ENCODE data around the gene GADD45GIP1. TPM values are rescaled to one million over a fixed set of nuclear protein-coding genes. Genes with fewer than 3 reads are reported as not detected.

GADD45GIP1 gene
- total RNA-seq, 1 experiment from 2014 or later, result 35.9 TPM

DNA sequence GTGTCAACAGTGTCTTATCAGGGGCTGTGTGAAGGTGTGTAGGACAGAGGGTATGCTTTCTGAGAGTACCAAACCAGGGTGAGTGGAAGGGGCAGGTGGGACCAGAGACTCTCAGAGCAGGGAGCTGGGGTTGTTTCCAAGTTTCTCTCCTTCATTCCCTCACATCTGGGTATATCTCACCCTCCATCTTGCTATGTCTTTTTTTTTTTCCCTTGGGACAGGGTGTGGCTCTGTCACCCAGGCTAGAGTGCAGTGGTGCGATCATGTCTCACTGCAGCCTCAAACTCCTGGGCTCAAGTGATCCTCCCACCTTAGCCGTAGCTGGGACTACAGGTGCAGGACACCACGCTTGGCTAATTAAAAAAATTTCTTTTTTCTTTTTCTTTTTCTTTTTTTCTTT lies 23.0 kb upstream of the GADD45GIP1 start:
- Histone ChIP-seq H3K4me2 (ENCODE audit: low read length) (no peak overlapping the region), H3K4me1 (ENCODE audit: control insufficient read depth in 1 of 2, insufficient read depth in 2 of 2, low read length in 2 of 2) (peaks cover 14 to 24% of the 10 kb centered on the region in 2 experiments; a peak in 3 of 4 replicates), H3K4me3 (replicated peaks in 1 of 2; ENCODE audit: low read depth in 1 of 2, low read length in 2 of 2) (no peak overlapping the region), H3K27ac (ENCODE audit: low read depth, low read length) (no peak overlapping the region), H3K9ac (ENCODE audit: low read length) (no peak overlapping the region), H2AFZ (ENCODE audit: low read depth, low read length, poor library complexity, severe bottlenecking) (no peak overlapping the region), H3K9me2 (ENCODE audit: insufficient read depth) (no peaks in the 10 kb centered on the region), H4K20me1 (ENCODE audit: insufficient read depth) (no peaks in the 10 kb centered on the region), H3K9me3 (ENCODE audit: control insufficient read depth in 1 of 2, insufficient read depth in 1 of 2, low read depth in 1 of 2, low read length in 2 of 2) (no peaks in the 10 kb centered on the region), H3K79me2 (ENCODE audit: insufficient read depth, low read length) (no peaks in the 10 kb centered on the region), H3K36me3 (ENCODE audit: control insufficient read depth in 1 of 2, insufficient read depth in 2 of 2, low read length in 2 of 2) (no peaks in the 10 kb centered on the region), H3K27me3 (ENCODE audit: insufficient read depth, low read length) (no peaks in the 10 kb centered on the region)
- TF ChIP-seq YY1 (IDR thresholded peaks at IDR 0.05; ENCODE audit: extremely low read depth, insufficient replicate concordance, low read depth, low read length) (no peak), ELF1 (IDR thresholded peaks at IDR 0.05; ENCODE audit: borderline replicate concordance, low read depth) (no peak), EGR1 (IDR thresholded peaks at IDR 0.05; ENCODE audit: low read depth) (no peak), SIN3A (IDR thresholded peaks at IDR 0.05; ENCODE audit: low read depth) (no peak), SP1 (IDR thresholded peaks at IDR 0.05; ENCODE audit: low read depth) (no peak), SRF (IDR thresholded peaks at IDR 0.05; ENCODE audit: low read depth) (no peak), RAD21 (IDR thresholded peaks at IDR 0.05; ENCODE audit: low read depth) (no peak), ZFX (IDR thresholded peaks at IDR 0.05) (no peak), CEBPB (IDR thresholded peaks at IDR 0.05; ENCODE audit: low read depth) (no peak), CBX3 (IDR thresholded peaks at IDR 0.05; ENCODE audit: low read depth) (no peak), FOSL1 (IDR thresholded peaks at IDR 0.05; ENCODE audit: low read depth) (no peak), EZH2phosphoT487 (IDR thresholded peaks at IDR 0.05; ENCODE audit: borderline replicate concordance) (no peak), JUND (IDR thresholded peaks at IDR 0.05) (no peak), TCF7L2 (IDR thresholded peaks at IDR 0.05; ENCODE audit: borderline replicate concordance, extremely low read depth, insufficient read depth, insufficient read length) (no peak), EZH2 (IDR thresholded peaks at IDR 0.05) (no peak)
- TF ChIP-seq, protein P1, sequence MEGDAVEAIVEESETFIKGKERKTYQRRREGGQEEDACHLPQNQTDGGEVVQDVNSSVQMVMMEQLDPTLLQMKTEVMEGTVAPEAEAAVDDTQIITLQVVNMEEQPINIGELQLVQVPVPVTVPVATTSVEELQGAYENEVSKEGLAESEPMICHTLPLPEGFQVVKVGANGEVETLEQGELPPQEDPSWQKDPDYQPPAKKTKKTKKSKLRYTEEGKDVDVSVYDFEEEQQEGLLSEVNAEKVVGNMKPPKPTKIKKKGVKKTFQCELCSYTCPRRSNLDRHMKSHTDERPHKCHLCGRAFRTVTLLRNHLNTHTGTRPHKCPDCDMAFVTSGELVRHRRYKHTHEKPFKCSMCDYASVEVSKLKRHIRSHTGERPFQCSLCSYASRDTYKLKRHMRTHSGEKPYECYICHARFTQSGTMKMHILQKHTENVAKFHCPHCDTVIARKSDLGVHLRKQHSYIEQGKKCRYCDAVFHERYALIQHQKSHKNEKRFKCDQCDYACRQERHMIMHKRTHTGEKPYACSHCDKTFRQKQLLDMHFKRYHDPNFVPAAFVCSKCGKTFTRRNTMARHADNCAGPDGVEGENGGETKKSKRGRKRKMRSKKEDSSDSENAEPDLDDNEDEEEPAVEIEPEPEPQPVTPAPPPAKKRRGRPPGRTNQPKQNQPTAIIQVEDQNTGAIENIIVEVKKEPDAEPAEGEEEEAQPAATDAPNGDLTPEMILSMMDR (IDR thresholded peaks at IDR 0.05 in 2 of 3, conservative IDR thresholded peaks at IDR 0.05 in 1 of 3; ENCODE audit: borderline replicate concordance in 1 of 3, insufficient read depth in 1 of 3, low read depth in 2 of 3, low read length in 2 of 3), result no peak
- TF ChIP-seq, protein P2, sequence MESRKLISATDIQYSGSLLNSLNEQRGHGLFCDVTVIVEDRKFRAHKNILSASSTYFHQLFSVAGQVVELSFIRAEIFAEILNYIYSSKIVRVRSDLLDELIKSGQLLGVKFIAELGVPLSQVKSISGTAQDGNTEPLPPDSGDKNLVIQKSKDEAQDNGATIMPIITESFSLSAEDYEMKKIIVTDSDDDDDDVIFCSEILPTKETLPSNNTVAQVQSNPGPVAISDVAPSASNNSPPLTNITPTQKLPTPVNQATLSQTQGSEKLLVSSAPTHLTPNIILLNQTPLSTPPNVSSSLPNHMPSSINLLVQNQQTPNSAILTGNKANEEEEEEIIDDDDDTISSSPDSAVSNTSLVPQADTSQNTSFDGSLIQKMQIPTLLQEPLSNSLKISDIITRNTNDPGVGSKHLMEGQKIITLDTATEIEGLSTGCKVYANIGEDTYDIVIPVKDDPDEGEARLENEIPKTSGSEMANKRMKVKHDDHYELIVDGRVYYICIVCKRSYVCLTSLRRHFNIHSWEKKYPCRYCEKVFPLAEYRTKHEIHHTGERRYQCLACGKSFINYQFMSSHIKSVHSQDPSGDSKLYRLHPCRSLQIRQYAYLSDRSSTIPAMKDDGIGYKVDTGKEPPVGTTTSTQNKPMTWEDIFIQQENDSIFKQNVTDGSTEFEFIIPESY (IDR thresholded peaks at IDR 0.05; ENCODE audit: extremely low read depth, insufficient replicate concordance, low read length), result no peak
- TF ChIP-seq, protein P3, sequence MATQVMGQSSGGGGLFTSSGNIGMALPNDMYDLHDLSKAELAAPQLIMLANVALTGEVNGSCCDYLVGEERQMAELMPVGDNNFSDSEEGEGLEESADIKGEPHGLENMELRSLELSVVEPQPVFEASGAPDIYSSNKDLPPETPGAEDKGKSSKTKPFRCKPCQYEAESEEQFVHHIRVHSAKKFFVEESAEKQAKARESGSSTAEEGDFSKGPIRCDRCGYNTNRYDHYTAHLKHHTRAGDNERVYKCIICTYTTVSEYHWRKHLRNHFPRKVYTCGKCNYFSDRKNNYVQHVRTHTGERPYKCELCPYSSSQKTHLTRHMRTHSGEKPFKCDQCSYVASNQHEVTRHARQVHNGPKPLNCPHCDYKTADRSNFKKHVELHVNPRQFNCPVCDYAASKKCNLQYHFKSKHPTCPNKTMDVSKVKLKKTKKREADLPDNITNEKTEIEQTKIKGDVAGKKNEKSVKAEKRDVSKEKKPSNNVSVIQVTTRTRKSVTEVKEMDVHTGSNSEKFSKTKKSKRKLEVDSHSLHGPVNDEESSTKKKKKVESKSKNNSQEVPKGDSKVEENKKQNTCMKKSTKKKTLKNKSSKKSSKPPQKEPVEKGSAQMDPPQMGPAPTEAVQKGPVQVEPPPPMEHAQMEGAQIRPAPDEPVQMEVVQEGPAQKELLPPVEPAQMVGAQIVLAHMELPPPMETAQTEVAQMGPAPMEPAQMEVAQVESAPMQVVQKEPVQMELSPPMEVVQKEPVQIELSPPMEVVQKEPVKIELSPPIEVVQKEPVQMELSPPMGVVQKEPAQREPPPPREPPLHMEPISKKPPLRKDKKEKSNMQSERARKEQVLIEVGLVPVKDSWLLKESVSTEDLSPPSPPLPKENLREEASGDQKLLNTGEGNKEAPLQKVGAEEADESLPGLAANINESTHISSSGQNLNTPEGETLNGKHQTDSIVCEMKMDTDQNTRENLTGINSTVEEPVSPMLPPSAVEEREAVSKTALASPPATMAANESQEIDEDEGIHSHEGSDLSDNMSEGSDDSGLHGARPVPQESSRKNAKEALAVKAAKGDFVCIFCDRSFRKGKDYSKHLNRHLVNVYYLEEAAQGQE (IDR thresholded peaks at IDR 0.05; ENCODE audit: low read depth), result no peak
- TF ChIP-seq, protein P4, sequence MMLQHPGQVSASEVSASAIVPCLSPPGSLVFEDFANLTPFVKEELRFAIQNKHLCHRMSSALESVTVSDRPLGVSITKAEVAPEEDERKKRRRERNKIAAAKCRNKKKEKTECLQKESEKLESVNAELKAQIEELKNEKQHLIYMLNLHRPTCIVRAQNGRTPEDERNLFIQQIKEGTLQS (IDR thresholded peaks at IDR 0.05), result no peak
- TF ChIP-seq, protein P5, sequence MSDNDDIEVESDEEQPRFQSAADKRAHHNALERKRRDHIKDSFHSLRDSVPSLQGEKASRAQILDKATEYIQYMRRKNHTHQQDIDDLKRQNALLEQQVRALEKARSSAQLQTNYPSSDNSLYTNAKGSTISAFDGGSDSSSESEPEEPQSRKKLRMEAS (IDR thresholded peaks at IDR 0.05), result no peak
- no TSS peak for BruUV-seq (replicated peaks)
- intact Hi-C loops (cut with micrococcal nuclease), result loop anchor here (5.0 to 10.0 kb wide), 2 partner anchors 357 to 615 kb away; no protein-coding TSS in a partner anchor
- RAD21 ChIA-PET (ENCODE audit: low non-redundant PET in 1 of 2, low total read pairs in 2 of 2, uncharacterized antibody in 2 of 2, unreplicated experiment in 2 of 2), result interaction anchor here in 1 of 2 experiments (1.3 kb wide), 1 partner anchor 98 kb away, joined by 3 read pairs; no protein-coding TSS in a partner anchor
- ATAC-seq, result no peak
- POLR2A ChIA-PET, result no interaction called here
- DNase-seq (ENCODE audit: low read depth, low spot score), result no peak
- CTCF ChIA-PET, result interaction anchor here (1.4 to 8.0 kb wide), 3 partner anchors 54 to 114 kb away, joined by 4 to 94 read pairs (median 59); no protein-coding TSS in a partner anchor
